ENCODE data around the gene ADAMTSL2.

Gene ADAMTSL2

GRCh38 chr9:133589454-133590227 lies 55.1 kb downstream of the ADAMTSL2 start:
- peak; percentile 23 to 35 for DNase-seq (ENCODE audit: low read depth in 2 of 2)

- no peak for DNase-seq (ENCODE audit: low read depth in 2 of 2)
Observed at GRCh38 chr9:133590231-133590855, 55.8 kb downstream of the ADAMTSL2 start.

GRCh38 chr9:133591116-133591910 lies 56.8 kb downstream of the ADAMTSL2 start:
- no peak for DNase-seq (ENCODE audit: low read depth in 2 of 2)

GRCh38 chr9:133591985-133592384 lies 57.5 kb downstream of the ADAMTSL2 start:
- DNase-seq (ENCODE audit: low read depth in 2 of 2), result no peak

GRCh38 chr9:133592731-133593409 lies 58.4 kb downstream of the ADAMTSL2 start:
- DNase-seq (ENCODE audit: low read depth in 2 of 2), result no peak

GRCh38 chr9:133593587-133594253 lies 59.2 kb downstream of the ADAMTSL2 start:
- DNase-seq (ENCODE audit: low read depth in 2 of 2), result no peak

- DNase-seq (ENCODE audit: low read depth in 2 of 2), result no peak
Observed at GRCh38 chr9:133594310-133594709, 59.8 kb downstream of the ADAMTSL2 start.

- DNase-seq (ENCODE audit: low read depth in 2 of 2), result no peak
Observed at GRCh38 chr9:133595910-133596309, 61.4 kb downstream of the ADAMTSL2 start.

GRCh38 chr9:133597316-133597957 lies 62.9 kb downstream of the ADAMTSL2 start:
- DNase-seq (ENCODE audit: low read depth in 2 of 2), result no peak

GRCh38 chr9:133598978-133599377 lies 64.5 kb downstream of the ADAMTSL2 start:
- DNase-seq (ENCODE audit: low read depth in 2 of 2), result no peak

- no peak for DNase-seq (ENCODE audit: low read depth in 2 of 2)
Observed at GRCh38 chr9:133599470-133600173, 65.1 kb downstream of the ADAMTSL2 start.

GRCh38 chr9:133600739-133601138 lies 66.2 kb downstream of the ADAMTSL2 start:
- no peak for DNase-seq (ENCODE audit: low read depth in 2 of 2)

- no peak for DNase-seq (ENCODE audit: low read depth in 2 of 2)
Observed at GRCh38 chr9:133601746-133602145, 67.2 kb downstream of the ADAMTSL2 start.

- no peak for DNase-seq (ENCODE audit: low read depth in 2 of 2)
Observed at GRCh38 chr9:133602277-133602676, 67.8 kb downstream of the ADAMTSL2 start.

- no peak for DNase-seq (ENCODE audit: low read depth in 2 of 2)
Observed at GRCh38 chr9:133603135-133603927, 68.8 kb downstream of the ADAMTSL2 start.

- DNase-seq (ENCODE audit: low read depth in 2 of 2), result peak in 1 of 2 donors; percentile 15
Observed at GRCh38 chr9:133604214-133604613, 69.7 kb downstream of the ADAMTSL2 start.

GRCh38 chr9:133604856-133605255 lies 70.4 kb downstream of the ADAMTSL2 start:
- no peak for DNase-seq (ENCODE audit: low read depth in 2 of 2)

GRCh38 chr9:133605446-133605845 lies 70.9 kb downstream of the ADAMTSL2 start:
- DNase-seq (ENCODE audit: low read depth in 2 of 2), result no peak

Data from activated CD4-positive, alpha-beta T cell treated with anti-CD3 and anti-CD28 coated beads for 24 hours (primary cell).